ENCODE measurements around the gene AGBL5. TPM values are rescaled to one million over a fixed set of nuclear protein-coding genes. Genes with fewer than 3 reads are reported as not detected.
"Not testable (repeated sequence)": the region's sequence is repeated elsewhere in the genome, so short reads cannot be mapped to it uniquely, and the experiment has no call there.

Gene AGBL5
- total RNA-seq, 2 donors from 2014 or later, result 15.1 to 16.8 TPM

GRCh38 chr2:27071990-27072830 is 20.7 kb downstream of the AGBL5 start:
- peaks cover 25% of the 10 kb centered on the region for H3K4me1 ChIP-seq

GRCh38 chr2:27072920-27073319 is 21.5 kb downstream of the AGBL5 start:
- no peak for DNase-seq
- Histone ChIP-seq H3K27ac (peak overlapping the region; percentile 95), H3K4me1 (peaks cover 25% of the 10 kb centered on the region), H3K36me3 (peaks cover 3% of the 10 kb centered on the region), H3K27me3 (no peaks in the 10 kb centered on the region), H3K9ac (ENCODE audit: low read depth in 2 of 2, low read length in 2 of 2) (peak overlapping the region in 1 of 2 donors; percentile 6), H3K9me3 (no peaks in the 10 kb centered on the region), H3K4me3 (no peak overlapping the region)
- intact Hi-C loops (cut with DNase I), result no loop called here
- no peak for TF ChIP-seq CTCF (IDR thresholded peaks at IDR 0.05)

More at GRCh38 chr2:27071990-27072830, 20.7 kb downstream of the AGBL5 start:
- DNase-seq, result peak; percentile 63
- no peak for TF ChIP-seq CTCF (IDR thresholded peaks at IDR 0.05)
- peak overlapping the region; percentile 77 for H3K4me3 ChIP-seq
- no peaks in the 10 kb centered on the region for H3K27me3 ChIP-seq
- no peaks in the 10 kb centered on the region for H3K9me3 ChIP-seq
- peak overlapping the region; percentile 95 for H3K27ac ChIP-seq
- H3K9ac ChIP-seq (ENCODE audit: low read depth in 2 of 2, low read length in 2 of 2), result peak overlapping the region; percentile 30 to 86
- H3K36me3 ChIP-seq, result peaks cover 4% of the 10 kb centered on the region
- intact Hi-C loops (cut with DNase I), result no loop called here

GRCh38 chr2:27073782-27074181 is 22.3 kb downstream of the AGBL5 start:
- Histone ChIP-seq H3K4me3 (no peak overlapping the region), H3K4me1 (peaks cover 25% of the 10 kb centered on the region), H3K36me3 (no peaks in the 10 kb centered on the region), H3K27me3 (no peaks in the 10 kb centered on the region), H3K9me3 (no peaks in the 10 kb centered on the region), H3K27ac (peak overlapping the region; percentile 95), H3K9ac (ENCODE audit: low read depth in 2 of 2, low read length in 2 of 2) (no peak overlapping the region)
- DNase-seq, result no peak
- no peak for TF ChIP-seq CTCF (IDR thresholded peaks at IDR 0.05)
- intact Hi-C loops (cut with DNase I), result no loop called here

GRCh38 chr2:27074738-27075565 is 23.5 kb downstream of the AGBL5 start:
- H3K27me3 ChIP-seq, result no peaks in the 10 kb centered on the region
- no peaks in the 10 kb centered on the region for H3K9me3 ChIP-seq
- intact Hi-C loops (cut with DNase I), result no loop called here
- DNase-seq, result no peak
- no peak overlapping the region for H3K4me3 ChIP-seq
- H3K9ac ChIP-seq (ENCODE audit: low read depth in 2 of 2, low read length in 2 of 2), result peak overlapping the region in 1 of 2 donors; percentile 18
- peak overlapping the region; percentile 95 for H3K27ac ChIP-seq
- no peak for TF ChIP-seq CTCF (IDR thresholded peaks at IDR 0.05)
- H3K4me1 ChIP-seq, result peaks cover 18% of the 10 kb centered on the region
- H3K36me3 ChIP-seq, result no peaks in the 10 kb centered on the region

- H3K27ac ChIP-seq, result peak overlapping the region; percentile 95
- H3K27me3 ChIP-seq; H3K4me3 ChIP-seq; DNase-seq; H3K9ac ChIP-seq (ENCODE audit: low read depth in 2 of 2, low read length in 2 of 2); H3K36me3 ChIP-seq; intact Hi-C loops (cut with DNase I); H3K9me3 ChIP-seq: not testable (repeated sequence)
- peaks cover 13% of the 10 kb centered on the region for H3K4me1 ChIP-seq
These were observed 24.1 kb downstream of the AGBL5 start for GRCh38 chr2:27075566-27075871.
